ENCODE measurements around the gene SOX14.
A peak's percentile ranks its signal among the peaks of the same experiment; 100 is the strongest.

SOX14 gene

GRCh38 chr3:137766041-137766875 is 2.1 kb downstream of the SOX14 start:
- Histone ChIP-seq H3K27ac (no peak overlapping the region), H3K9me3 (ENCODE audit: low read depth, low read length) (no peaks in the 10 kb centered on the region), H3K36me3 (ENCODE audit: insufficient read depth, low read length) (no peaks in the 10 kb centered on the region), H3K4me3 (no peak overlapping the region), H3K9ac (ENCODE audit: insufficient read length) (no peak overlapping the region)
- TF ChIP-seq EZH2 (IDR thresholded peaks at IDR 0.05) (peak; percentile 69), FOXP2 (optimal IDR thresholded peaks at IDR 0.05; ENCODE audit: control extremely low read depth, extremely low read length, insufficient read depth) (no peak)
- no peak for DNase-seq (ENCODE audit: low read depth, low spot score)

- TF ChIP-seq EZH2 (IDR thresholded peaks at IDR 0.05) (peak; percentile 89), POLR2AphosphoS5 (IDR thresholded peaks at IDR 0.05; ENCODE audit: borderline replicate concordance, low read depth, low read length) (no peak), FOXP2 (optimal IDR thresholded peaks at IDR 0.05; ENCODE audit: control extremely low read depth, extremely low read length, insufficient read depth) (no peak)
- no peaks in the 10 kb centered on the region for H3K36me3 ChIP-seq (ENCODE audit: insufficient read depth, low read length)
- no peak overlapping the region for H3K27ac ChIP-seq
- H3K4me3 ChIP-seq: no peak overlapping the region
- no peak overlapping the region for H3K9ac ChIP-seq (ENCODE audit: insufficient read length)
- no peak for DNase-seq (ENCODE audit: low read depth, low spot score)
- no peaks in the 10 kb centered on the region for H3K9me3 ChIP-seq (ENCODE audit: low read depth, low read length)
Observed at GRCh38 chr3:137766876-137767537, 2.9 kb downstream of the SOX14 start.

GRCh38 chr3:137767538-137768360 is 3.6 kb downstream of the SOX14 start:
- Histone ChIP-seq H3K9ac (ENCODE audit: insufficient read length) (no peak overlapping the region), H3K4me3 (no peak overlapping the region), H3K9me3 (ENCODE audit: low read depth, low read length) (no peaks in the 10 kb centered on the region), H3K36me3 (ENCODE audit: insufficient read depth, low read length) (no peaks in the 10 kb centered on the region), H3K27ac (no peak overlapping the region)
- peak; percentile 17 for TF ChIP-seq EZH2 (IDR thresholded peaks at IDR 0.05)
- no peak for TF ChIP-seq POLR2AphosphoS5 (IDR thresholded peaks at IDR 0.05; ENCODE audit: borderline replicate concordance, low read depth, low read length)
- TF ChIP-seq FOXP2 (optimal IDR thresholded peaks at IDR 0.05; ENCODE audit: control extremely low read depth, extremely low read length, insufficient read depth): no peak
- no peak for DNase-seq (ENCODE audit: low read depth, low spot score)

- no peak overlapping the region for H3K4me3 ChIP-seq
- no peak for DNase-seq (ENCODE audit: low read depth, low spot score)
Observed at GRCh38 chr3:137768361-137769321, 4.5 kb downstream of the SOX14 start.

DNA sequence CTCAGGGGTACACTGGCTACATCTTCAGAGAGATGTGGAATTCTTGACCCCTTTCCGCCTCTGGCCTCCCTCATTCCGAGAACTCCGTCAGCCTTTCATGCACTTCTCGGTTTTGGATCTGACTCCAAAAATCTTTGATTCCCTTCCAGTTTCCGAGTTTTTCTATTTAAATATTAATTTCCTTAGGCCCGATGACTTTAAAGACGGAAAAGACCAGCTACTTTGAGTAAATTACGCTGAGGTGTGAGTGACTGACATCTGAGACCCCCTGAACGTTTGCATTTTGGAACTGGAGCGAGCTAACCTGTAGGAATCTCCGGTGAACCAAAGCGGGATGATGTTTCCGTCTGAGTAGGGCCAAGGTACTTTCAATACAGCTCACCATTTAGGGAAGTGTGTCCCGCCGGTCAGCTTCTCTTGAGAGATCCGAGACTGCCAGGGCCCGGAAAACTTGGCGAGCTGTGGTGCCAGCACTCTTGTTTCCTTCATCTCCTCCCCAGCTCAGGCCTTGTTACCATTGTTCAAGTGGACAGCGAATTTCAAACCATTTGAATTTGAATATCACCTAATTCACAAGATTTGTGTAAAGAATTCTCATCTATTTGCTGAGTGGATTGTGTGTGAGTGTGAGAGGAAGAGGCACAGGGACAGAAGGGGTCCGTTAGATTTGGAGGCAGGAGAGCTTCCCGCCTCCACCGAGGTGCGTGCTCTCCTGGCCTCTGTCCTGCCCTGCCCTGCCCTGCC is 5.4 kb downstream of the SOX14 start:
- TF ChIP-seq EZH2 (IDR thresholded peaks at IDR 0.05): peak; percentile 1
- no peak for TF ChIP-seq FOXP2 (optimal IDR thresholded peaks at IDR 0.05; ENCODE audit: control extremely low read depth, extremely low read length, insufficient read depth)
- TF ChIP-seq POLR2AphosphoS5 (IDR thresholded peaks at IDR 0.05; ENCODE audit: borderline replicate concordance, low read depth, low read length): no peak
- Histone ChIP-seq H3K9me3 (ENCODE audit: low read depth, low read length) (no peaks in the 10 kb centered on the region), H3K4me3 (no peak overlapping the region), H3K27ac (no peak overlapping the region), H3K36me3 (ENCODE audit: insufficient read depth, low read length) (no peaks in the 10 kb centered on the region), H3K9ac (ENCODE audit: insufficient read length) (no peak overlapping the region)
- no peak for DNase-seq (ENCODE audit: low read depth, low spot score)

More at GRCh38 chr3:137768361-137769321, 4.5 kb downstream of the SOX14 start:
- H3K9ac ChIP-seq (ENCODE audit: insufficient read length): no peak overlapping the region
- H3K36me3 ChIP-seq (ENCODE audit: insufficient read depth, low read length): no peaks in the 10 kb centered on the region
- no peak overlapping the region for H3K27ac ChIP-seq
- no peaks in the 10 kb centered on the region for H3K9me3 ChIP-seq (ENCODE audit: low read depth, low read length)
- TF ChIP-seq EZH2 (IDR thresholded peaks at IDR 0.05) (peak; percentile 86), POLR2AphosphoS5 (IDR thresholded peaks at IDR 0.05; ENCODE audit: borderline replicate concordance, low read depth, low read length) (no peak)

- TF ChIP-seq POLR2AphosphoS5 (IDR thresholded peaks at IDR 0.05; ENCODE audit: borderline replicate concordance, low read depth, low read length): no peak
- TF ChIP-seq EZH2 (IDR thresholded peaks at IDR 0.05): no peak
- no peak for TF ChIP-seq FOXP2 (optimal IDR thresholded peaks at IDR 0.05; ENCODE audit: control extremely low read depth, extremely low read length, insufficient read depth)
- H3K4me3 ChIP-seq: no peak overlapping the region
- H3K27ac ChIP-seq: no peak overlapping the region
- DNase-seq (ENCODE audit: low read depth, low spot score): no peak
- H3K9me3 ChIP-seq (ENCODE audit: low read depth, low read length): no peaks in the 10 kb centered on the region
- H3K9ac ChIP-seq (ENCODE audit: insufficient read length): no peak overlapping the region
- H3K36me3 ChIP-seq (ENCODE audit: insufficient read depth, low read length): no peaks in the 10 kb centered on the region
Observed at GRCh38 chr3:137770066-137770834, 6.1 kb downstream of the SOX14 start.
